Omental fat pad (tissue), 4 donors: Measurements from ENCODE around the gene ZFAND3. TPM values are rescaled to one million over a fixed set of nuclear protein-coding genes. Genes with fewer than 3 reads are reported as not detected.

Experiments used
- ATAC-seq: fragments of 150-250 bp; one replicate; pipeline ENCODE4 v1.9.1; 2016; ENCODE audit warnings: mild to moderate bottlenecking, moderate library complexity; ENCODE audit not compliant: low FRiP score
- DNase-seq: peaks from one replicate; pipeline ENCODE4 v3.0.0-alpha.2; 2019; ENCODE audit warnings: low spot score
- CTCF ChIP-seq, 3 donors: fragments of 450-650 bp; IDR thresholded peaks; one replicate each; pipeline ENCODE4 v1.5.1; 2016 to 2017; ENCODE audit warnings: antibody characterized with exemption in 3 of 3, mild to moderate bottlenecking in 3 of 3, moderate library complexity in 2 of 3
- total RNA-seq, 4 donors: library from RNA; depleted of rRNA; stranded (reverse); fragments of >200 nt; gene quantifications; one replicate each; pipeline ENCODE4 v1.1.0, GENCODE V29; 2016

Gene ZFAND3
- total RNA-seq, 4 donors from 2014 or later, result 28.8 to 43.8 (median 38.0) TPM

- ATAC-seq (peak; percentile 67), DNase-seq (peak; percentile 57)
- TF ChIP-seq CTCF (IDR thresholded peaks at IDR 0.05), result no peak
Observed at GRCh38 chr6:37819802-37820717, 533 bp downstream of the ZFAND3 start.

- ATAC-seq (no peak), DNase-seq (no peak)
- no peak for TF ChIP-seq CTCF (IDR thresholded peaks at IDR 0.05)
Observed at GRCh38 chr6:37820718-37821079, 1.2 kb downstream of the ZFAND3 start.

- TF ChIP-seq CTCF (IDR thresholded peaks at IDR 0.05), result no peak
- DNase-seq (no peak), ATAC-seq (no peak)
Observed at GRCh38 chr6:37821446-37821845, 1.9 kb downstream of the ZFAND3 start.

- TF ChIP-seq CTCF (IDR thresholded peaks at IDR 0.05), result no peak
- DNase-seq, result no peak
- no peak for ATAC-seq
Observed at GRCh38 chr6:37822851-37823682, 3.5 kb downstream of the ZFAND3 start.

GRCh38 chr6:37824170-37824569 lies 4.6 kb downstream of the ZFAND3 start:
- no peak for DNase-seq
- no peak for TF ChIP-seq CTCF (IDR thresholded peaks at IDR 0.05)
- no peak for ATAC-seq

- no peak for TF ChIP-seq CTCF (IDR thresholded peaks at IDR 0.05)
- DNase-seq (no peak), ATAC-seq (no peak)
Observed at GRCh38 chr6:37826188-37826587, 6.7 kb downstream of the ZFAND3 start.
